CD4-positive, alpha-beta T cell treated with Interleukin-17A for 1 hour (primary cell): Measurements from ENCODE around the gene BET1.
"Not testable (repeated sequence)": the region's sequence is repeated elsewhere in the genome, so short reads cannot be mapped to it uniquely, and the experiment has no call there.

Source experiments
- DNase-seq: peaks from one replicate; pipeline ENCODE4 v3.0.0-alpha.2; 2020

Gene BET1

GRCh38 chr7:94004024-94004951 is at the start of gene BET1:
BET1 (minus strand) TSS chr7:94004355; CDS start chr7:94004216, 139 bp downstream.
- peak; percentile 95 for DNase-seq

- no peak for DNase-seq
These were observed 49.4 kb upstream of the BET1 start for GRCh38 chr7:94053532-94053931.

GRCh38 chr7:94052398-94053180 is 48.4 kb upstream of the BET1 start:
- no peak for DNase-seq

- DNase-seq: no peak
These were observed 45.9 kb upstream of the BET1 start for GRCh38 chr7:94050046-94050445.

GRCh38 chr7:94049615-94050014 is 45.5 kb upstream of the BET1 start:
- no peak for DNase-seq

GRCh38 chr7:94048755-94049154 is 44.6 kb upstream of the BET1 start:
- no peak for DNase-seq

GRCh38 chr7:94047956-94048355 is 43.8 kb upstream of the BET1 start:
- DNase-seq: no peak

- DNase-seq: no peak
These were observed 41.4 kb upstream of the BET1 start for GRCh38 chr7:94045581-94045980.

- no peak for DNase-seq
These were observed 40.7 kb upstream of the BET1 start for GRCh38 chr7:94044806-94045205.

- DNase-seq: no peak
These were observed 39.1 kb upstream of the BET1 start for GRCh38 chr7:94043299-94043698.

- DNase-seq: no peak
These were observed 38.2 kb upstream of the BET1 start for GRCh38 chr7:94042381-94042780.

- DNase-seq: no peak
These were observed 37.4 kb upstream of the BET1 start for GRCh38 chr7:94041529-94041928.

GRCh38 chr7:94040254-94040653 is 36.1 kb upstream of the BET1 start:
- DNase-seq: no peak

- no peak for DNase-seq
These were observed 35.3 kb upstream of the BET1 start for GRCh38 chr7:94039368-94040035.

GRCh38 chr7:94031865-94032264 is 27.7 kb upstream of the BET1 start:
- DNase-seq: no peak

- DNase-seq: no peak
These were observed 26.5 kb upstream of the BET1 start for GRCh38 chr7:94030634-94031033.

GRCh38 chr7:94029976-94030375 is 25.8 kb upstream of the BET1 start:
- no peak for DNase-seq

- no peak for DNase-seq
These were observed 24.6 kb upstream of the BET1 start for GRCh38 chr7:94028768-94029167.

- DNase-seq: not testable (repeated sequence)
These were observed 22.5 kb upstream of the BET1 start for GRCh38 chr7:94026619-94027018.

GRCh38 chr7:94022550-94022949 is 18.4 kb upstream of the BET1 start:
- DNase-seq: no peak

- no peak for DNase-seq
These were observed 12.6 kb upstream of the BET1 start for GRCh38 chr7:94016786-94017185.

- DNase-seq: no peak
These were observed 11.4 kb upstream of the BET1 start for GRCh38 chr7:94015538-94015937.

- DNase-seq: no peak
These were observed 8.6 kb upstream of the BET1 start for GRCh38 chr7:94012746-94013145.
